ENCODE data around the gene FUT7. TPM values are rescaled to one million over a fixed set of nuclear protein-coding genes. Genes with fewer than 3 reads are reported as not detected.

The FUT7 gene
- total and polyA plus RNA-seq, 2 of the 13 experiments (the other 11 are each of a cell fraction or from before 2014, with no cell fraction given): 0.05 TPM; not detected in 1

GRCh38 chr9:136991993-136992818 lies 39.7 kb downstream of the FUT7 start, which contains the start of gene PAXX (continued):
- TF ChIP-seq ZNF225 (CRISPR knock-in tag; IDR thresholded peaks at IDR 0.05) (no peak), HDAC1 (CRISPR knock-in tag; IDR thresholded peaks at IDR 0.05) (no peak), MXD1 (CRISPR knock-in tag; IDR thresholded peaks at IDR 0.05) (peak; percentile 61; the same call in 1 of the 2 replicates), STAT6 (CRISPR knock-in tag; IDR thresholded peaks at IDR 0.05; ENCODE audit: borderline replicate concordance) (no peak), ZBTB2 (CRISPR knock-in tag; IDR thresholded peaks at IDR 0.05; ENCODE audit: low read depth) (peak; percentile 24; the same call in 1 of the 2 replicates), GABPB1 (CRISPR knock-in tag; IDR thresholded peaks at IDR 0.05) (peak; percentile 79), TRAFD1 (CRISPR knock-in tag; IDR thresholded peaks at IDR 0.05; ENCODE audit: borderline replicate concordance) (no peak), ZBTB21 (CRISPR knock-in tag; IDR thresholded peaks at IDR 0.05) (no peak), FUBP1 (CRISPR knock-in tag; IDR thresholded peaks at IDR 0.05; ENCODE audit: borderline replicate concordance) (no peak), ZNF30 (CRISPR knock-in tag; IDR thresholded peaks at IDR 0.05) (0 out of 2 replicates have a peak, but pooled peaks have one; percentile 35), ZNF7 (CRISPR knock-in tag; IDR thresholded peaks at IDR 0.05) (no peak), ZNF564 (CRISPR knock-in tag; IDR thresholded peaks at IDR 0.05) (0 out of 2 replicates have a peak, but pooled peaks have one; percentile 24), ZNF547 (CRISPR knock-in tag; IDR thresholded peaks at IDR 0.05) (peak; percentile 94), REL (CRISPR knock-in tag; conservative IDR thresholded peaks at IDR 0.05) (no peak)
- TF ChIP-seq, protein P1, sequence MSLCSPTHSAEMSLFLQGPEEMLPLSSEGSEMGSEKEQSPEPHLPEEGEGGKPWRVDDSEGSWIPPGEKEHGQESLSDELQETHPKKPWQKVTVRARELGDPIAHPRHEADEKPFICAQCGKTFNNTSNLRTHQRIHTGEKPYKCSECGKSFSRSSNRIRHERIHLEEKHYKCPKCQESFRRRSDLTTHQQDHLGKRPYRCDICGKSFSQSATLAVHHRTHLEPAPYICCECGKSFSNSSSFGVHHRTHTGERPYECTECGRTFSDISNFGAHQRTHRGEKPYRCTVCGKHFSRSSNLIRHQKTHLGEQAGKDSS (CRISPR knock-in tag; IDR thresholded peaks at IDR 0.05; ENCODE audit: borderline replicate concordance, low read depth): 0 out of 2 replicates have a peak, but pooled peaks have one; percentile 21
- TF ChIP-seq, protein P2, sequence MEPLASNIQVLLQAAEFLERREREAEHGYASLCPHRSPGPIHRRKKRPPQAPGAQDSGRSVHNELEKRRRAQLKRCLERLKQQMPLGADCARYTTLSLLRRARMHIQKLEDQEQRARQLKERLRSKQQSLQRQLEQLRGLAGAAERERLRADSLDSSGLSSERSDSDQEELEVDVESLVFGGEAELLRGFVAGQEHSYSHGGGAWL (CRISPR knock-in tag; IDR thresholded peaks at IDR 0.05): no peak; the same call in 1 of the 2 replicates
- TF ChIP-seq, protein P3, sequence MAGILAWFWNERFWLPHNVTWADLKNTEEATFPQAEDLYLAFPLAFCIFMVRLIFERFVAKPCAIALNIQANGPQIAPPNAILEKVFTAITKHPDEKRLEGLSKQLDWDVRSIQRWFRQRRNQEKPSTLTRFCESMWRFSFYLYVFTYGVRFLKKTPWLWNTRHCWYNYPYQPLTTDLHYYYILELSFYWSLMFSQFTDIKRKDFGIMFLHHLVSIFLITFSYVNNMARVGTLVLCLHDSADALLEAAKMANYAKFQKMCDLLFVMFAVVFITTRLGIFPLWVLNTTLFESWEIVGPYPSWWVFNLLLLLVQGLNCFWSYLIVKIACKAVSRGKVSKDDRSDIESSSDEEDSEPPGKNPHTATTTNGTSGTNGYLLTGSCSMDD (CRISPR knock-in tag; IDR thresholded peaks at IDR 0.05): no peak
